ENCODE measurements around the gene TFF2.

Gene TFF2

DNA sequence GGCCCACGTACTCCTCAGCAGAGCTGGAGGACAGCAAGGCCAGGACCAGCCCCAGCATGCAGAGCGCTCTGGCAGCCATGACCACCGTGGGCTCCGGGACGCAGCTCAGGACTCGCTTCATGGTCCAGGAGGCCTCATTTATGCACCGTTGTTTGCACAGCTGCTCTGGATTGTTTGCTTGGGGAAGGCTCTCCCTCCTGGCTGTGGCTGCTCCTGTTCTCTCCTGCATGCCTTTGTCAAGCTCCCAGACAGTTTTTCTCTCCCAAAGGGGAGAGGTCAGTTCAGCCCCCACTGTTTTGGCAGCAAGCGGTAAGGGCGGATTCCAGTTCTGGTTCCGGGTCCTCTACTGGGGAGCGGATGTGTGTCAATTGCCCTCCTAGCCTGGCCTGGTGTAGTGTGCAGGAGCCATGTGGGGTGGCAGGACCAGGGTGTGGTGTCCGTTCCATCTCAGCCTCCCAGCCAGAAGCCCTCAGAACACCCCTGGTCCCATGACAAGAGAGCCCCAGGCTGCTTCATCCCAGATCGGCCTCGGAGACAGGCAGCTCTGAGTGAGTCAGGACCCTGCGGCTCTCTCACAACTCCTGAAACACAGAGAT is 35.4 kb downstream of the TFF2 start, which contains the start of gene TFF3:
TFF3 (minus strand) TSS at position 114 of the 596 bp plus-strand sequence; CDS start at position 79, 35 bp downstream.
- no peak for DNase-seq
- H3K36me3 ChIP-seq (replicated peaks) = no peaks in the 10 kb centered on the region
- H3K27ac ChIP-seq = no peak within 1 kb of the TSS
- H3K4me3 ChIP-seq (ENCODE audit: low read depth, low read length) = no peak within 1 kb of the TSS
- in situ Hi-C loops (cut with HindIII; ENCODE audit: low pct_ligation_motif_present, low sequenced_read_pairs) = no loop called here
- no peaks in the 10 kb centered on the region for H3K27me3 ChIP-seq (replicated peaks)
- TF ChIP-seq, protein P1, sequence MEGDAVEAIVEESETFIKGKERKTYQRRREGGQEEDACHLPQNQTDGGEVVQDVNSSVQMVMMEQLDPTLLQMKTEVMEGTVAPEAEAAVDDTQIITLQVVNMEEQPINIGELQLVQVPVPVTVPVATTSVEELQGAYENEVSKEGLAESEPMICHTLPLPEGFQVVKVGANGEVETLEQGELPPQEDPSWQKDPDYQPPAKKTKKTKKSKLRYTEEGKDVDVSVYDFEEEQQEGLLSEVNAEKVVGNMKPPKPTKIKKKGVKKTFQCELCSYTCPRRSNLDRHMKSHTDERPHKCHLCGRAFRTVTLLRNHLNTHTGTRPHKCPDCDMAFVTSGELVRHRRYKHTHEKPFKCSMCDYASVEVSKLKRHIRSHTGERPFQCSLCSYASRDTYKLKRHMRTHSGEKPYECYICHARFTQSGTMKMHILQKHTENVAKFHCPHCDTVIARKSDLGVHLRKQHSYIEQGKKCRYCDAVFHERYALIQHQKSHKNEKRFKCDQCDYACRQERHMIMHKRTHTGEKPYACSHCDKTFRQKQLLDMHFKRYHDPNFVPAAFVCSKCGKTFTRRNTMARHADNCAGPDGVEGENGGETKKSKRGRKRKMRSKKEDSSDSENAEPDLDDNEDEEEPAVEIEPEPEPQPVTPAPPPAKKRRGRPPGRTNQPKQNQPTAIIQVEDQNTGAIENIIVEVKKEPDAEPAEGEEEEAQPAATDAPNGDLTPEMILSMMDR (IDR thresholded peaks at IDR 0.05; ENCODE audit: low read depth, low read length, missing control alignments) = no peak

DNA sequence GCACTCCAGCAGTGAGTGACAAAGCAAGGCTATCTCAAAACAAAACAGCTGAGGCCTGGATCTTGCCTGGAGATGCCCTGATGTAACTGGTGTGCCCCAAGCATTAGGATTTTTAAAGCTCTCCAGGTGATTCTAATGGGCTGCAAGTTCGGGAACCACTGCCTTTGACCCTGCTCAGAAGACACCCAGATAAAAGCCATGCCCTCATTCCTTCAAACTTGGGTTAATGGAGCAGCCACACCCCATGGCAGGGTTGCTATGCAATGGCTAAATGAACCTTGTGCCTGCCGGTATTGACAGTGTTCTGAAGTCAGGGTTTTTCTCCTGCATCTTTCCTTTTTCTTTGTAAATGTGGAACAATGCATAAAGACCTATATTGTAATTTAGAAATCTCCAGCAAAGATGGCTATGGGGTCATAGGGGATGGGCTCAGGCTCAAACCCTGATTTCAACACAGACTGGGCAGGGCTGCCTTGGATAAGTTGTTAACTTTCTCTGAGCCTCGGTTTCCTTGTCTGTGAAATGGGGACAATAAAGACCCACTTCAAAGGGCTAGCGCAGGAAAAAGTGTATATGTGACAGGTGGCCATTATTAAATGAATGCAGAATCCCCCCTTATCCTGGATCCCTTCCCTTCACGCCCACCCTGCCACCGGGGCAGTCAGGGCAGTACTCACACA is 36.0 kb downstream of the TFF2 start:
- Histone ChIP-seq H3K27ac (no peak overlapping the region), H3K36me3 (replicated peaks) (no peaks in the 10 kb centered on the region), H3K27me3 (replicated peaks) (no peaks in the 10 kb centered on the region), H3K4me3 (ENCODE audit: low read depth, low read length) (no peak overlapping the region)
- in situ Hi-C loops (cut with HindIII; ENCODE audit: low pct_ligation_motif_present, low sequenced_read_pairs) = no loop called here
- TF ChIP-seq, protein P1 (IDR thresholded peaks at IDR 0.05; ENCODE audit: low read depth, low read length, missing control alignments) = no peak
- no peak for DNase-seq

DNA sequence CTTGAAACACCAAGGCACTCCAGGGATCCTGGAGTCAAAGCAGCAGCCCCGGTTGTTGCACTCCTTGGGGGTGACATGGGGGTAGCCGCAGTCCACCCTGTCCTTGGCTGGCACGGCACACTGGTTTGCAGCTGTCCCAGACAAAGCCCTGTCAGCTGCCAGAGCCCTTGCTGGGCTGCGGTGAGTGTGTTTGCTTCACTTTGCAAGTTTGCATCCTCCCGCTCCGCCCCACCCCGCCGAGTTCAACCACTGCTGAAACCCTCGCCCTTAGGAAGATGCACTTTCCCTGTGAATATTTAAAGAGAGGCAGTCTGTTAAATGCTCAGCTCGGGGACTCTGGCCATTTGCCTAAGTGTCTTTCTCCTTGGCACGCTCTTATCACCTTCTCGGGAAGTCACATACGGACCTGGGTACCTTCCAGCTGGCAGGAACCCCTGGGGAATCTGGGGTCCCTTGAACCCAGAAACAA is 37.3 kb downstream of the TFF2 start:
- DNase-seq = no peak
- no peaks in the 10 kb centered on the region for H3K36me3 ChIP-seq (replicated peaks)
- in situ Hi-C loops (cut with HindIII; ENCODE audit: low pct_ligation_motif_present, low sequenced_read_pairs) = no loop called here
- no peaks in the 10 kb centered on the region for H3K27me3 ChIP-seq (replicated peaks)
- H3K27ac ChIP-seq = no peak overlapping the region
- TF ChIP-seq, protein P1 (IDR thresholded peaks at IDR 0.05; ENCODE audit: low read depth, low read length, missing control alignments) = no peak
- H3K4me3 ChIP-seq (ENCODE audit: low read depth, low read length) = no peak overlapping the region

DNA sequence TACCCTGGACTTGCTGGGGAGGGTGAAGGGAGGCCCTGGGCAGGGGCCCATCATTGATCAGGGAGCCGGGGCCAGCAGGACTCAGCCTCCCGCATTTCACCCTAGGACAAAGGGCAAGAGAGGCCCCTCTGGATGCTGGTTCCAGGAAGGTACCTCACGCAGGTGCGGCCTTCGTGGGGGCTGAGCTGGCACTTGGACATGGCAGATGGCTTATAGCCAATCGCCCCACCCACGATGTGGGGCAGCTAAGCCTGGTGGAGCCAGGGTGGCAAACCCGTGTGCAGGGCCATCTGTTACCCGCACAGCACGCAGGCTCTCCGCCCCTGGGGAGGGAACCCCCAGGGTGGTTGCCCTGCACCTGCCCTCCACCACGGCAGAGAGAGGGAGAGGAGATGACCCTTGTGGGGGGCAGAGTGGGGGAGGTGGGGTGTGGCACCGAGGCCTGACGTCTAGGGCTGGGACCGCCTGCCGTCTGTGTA is 38.1 kb downstream of the TFF2 start:
- DNase-seq = no peak
- H3K4me3 ChIP-seq (ENCODE audit: low read depth, low read length) = no peak overlapping the region
- in situ Hi-C loops (cut with HindIII; ENCODE audit: low pct_ligation_motif_present, low sequenced_read_pairs) = no loop called here
- H3K27me3 ChIP-seq (replicated peaks) = no peaks in the 10 kb centered on the region
- H3K36me3 ChIP-seq (replicated peaks) = no peaks in the 10 kb centered on the region
- H3K27ac ChIP-seq = no peak overlapping the region
- TF ChIP-seq, protein P1 (IDR thresholded peaks at IDR 0.05; ENCODE audit: low read depth, low read length, missing control alignments) = no peak

DNA sequence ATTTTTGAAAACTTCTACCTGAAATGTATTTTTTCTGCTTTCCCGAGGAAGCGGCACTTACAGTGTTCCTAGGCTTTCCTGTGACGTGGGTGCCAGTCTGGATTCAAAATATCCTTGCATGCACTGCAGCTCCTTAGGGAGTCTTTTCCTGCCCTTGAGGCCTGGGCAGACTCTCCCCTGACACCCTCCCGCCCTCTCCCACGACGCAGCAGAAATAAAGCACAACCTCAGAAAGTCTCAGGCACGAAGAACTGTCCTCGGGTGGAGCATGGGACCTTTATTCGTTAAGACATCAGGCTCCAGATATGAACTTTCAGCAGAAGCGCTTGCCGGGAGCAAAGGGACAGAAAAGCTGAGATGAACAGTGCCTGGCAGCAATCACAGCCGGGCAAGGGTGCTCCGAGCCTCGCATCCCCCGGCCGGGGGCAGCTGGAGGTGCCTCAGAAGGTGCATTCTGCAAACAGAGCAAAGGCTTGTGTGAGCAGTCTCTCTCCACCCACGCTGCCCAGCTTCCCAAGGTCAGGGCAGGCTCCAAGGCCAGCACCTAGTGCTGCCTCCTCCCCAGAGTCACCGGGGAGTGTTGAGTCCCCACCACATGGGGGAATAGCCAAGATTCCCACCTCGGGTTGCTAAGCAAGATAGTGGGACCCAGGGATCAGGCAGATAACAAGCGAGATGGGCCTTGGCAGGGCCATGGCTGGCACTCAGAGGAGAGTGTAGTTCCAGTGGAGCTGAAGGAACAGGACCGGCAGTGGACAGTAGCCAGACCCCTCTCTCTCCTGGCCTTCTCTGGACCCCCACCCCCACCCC is 38.8 kb downstream of the TFF2 start:
- TF ChIP-seq, protein P1 (IDR thresholded peaks at IDR 0.05; ENCODE audit: low read depth, low read length, missing control alignments) = no peak
- H3K27ac ChIP-seq = no peak overlapping the region
- no peaks in the 10 kb centered on the region for H3K36me3 ChIP-seq (replicated peaks)
- H3K4me3 ChIP-seq (ENCODE audit: low read depth, low read length) = no peak overlapping the region
- no peaks in the 10 kb centered on the region for H3K27me3 ChIP-seq (replicated peaks)
- in situ Hi-C loops (cut with HindIII; ENCODE audit: low pct_ligation_motif_present, low sequenced_read_pairs) = no loop called here
- DNase-seq = no peak

Measured in brain microvascular endothelial cell (primary cell).